H4 (cell line): ENCODE results near the gene VIL1. TPM values are rescaled to one million over a fixed set of nuclear protein-coding genes. Genes with fewer than 3 reads are reported as not detected.

ENCODE experiments used
- DNase-seq: peaks from one replicate; pipeline ENCODE4 v3.0.0-alpha.2; 2015; ENCODE audit warnings: low spot score
- total RNA-seq: library from RNA; depleted of rRNA; stranded (reverse); fragments of >200 nt; shearing (Covaris generic); gene quantifications from 2 replicates; pipeline ENCODE4 v1.2.3, GENCODE V29; 2014

Gene VIL1
- total RNA-seq, 1 experiment from 2014 or later = not detected

DNA sequence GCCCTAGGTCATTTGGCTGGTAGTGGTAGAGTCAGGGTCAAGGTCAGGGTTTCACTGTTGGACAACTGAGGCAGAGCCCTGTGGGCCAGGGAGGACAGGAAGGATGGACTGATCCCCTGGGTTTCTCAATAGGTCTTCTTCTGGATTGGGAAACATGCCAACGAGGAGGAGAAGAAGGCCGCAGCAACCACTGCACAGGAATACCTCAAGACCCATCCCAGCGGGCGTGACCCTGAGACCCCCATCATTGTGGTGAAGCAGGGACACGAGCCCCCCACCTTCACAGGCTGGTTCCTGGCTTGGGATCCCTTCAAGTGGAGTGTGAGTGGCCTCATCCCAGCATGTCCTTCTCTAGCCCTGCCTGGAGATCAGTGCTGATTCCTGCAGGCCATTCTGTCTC is 18.1 kb downstream of the VIL1 start:
- DNase-seq = no peak

DNA sequence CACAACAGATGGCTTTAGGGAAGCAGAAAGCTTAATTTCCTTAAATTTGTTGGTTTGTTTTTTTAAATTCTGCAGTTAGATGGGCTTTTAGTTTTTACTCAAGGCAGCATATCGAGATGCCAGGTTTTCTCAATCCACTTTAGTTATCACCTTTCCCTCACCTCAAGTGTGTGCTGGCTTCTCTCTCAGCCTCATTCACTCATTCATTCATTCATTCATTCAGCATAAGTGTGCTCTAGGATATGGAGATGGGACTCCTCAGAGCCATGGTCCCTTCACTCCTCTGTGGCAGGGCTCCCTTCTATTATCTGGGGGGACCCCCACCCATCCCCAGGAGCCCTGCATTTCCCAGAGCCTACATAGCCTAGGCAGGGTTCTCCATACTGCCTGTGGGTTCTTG is 19.0 kb downstream of the VIL1 start:
- DNase-seq = no peak

DNA sequence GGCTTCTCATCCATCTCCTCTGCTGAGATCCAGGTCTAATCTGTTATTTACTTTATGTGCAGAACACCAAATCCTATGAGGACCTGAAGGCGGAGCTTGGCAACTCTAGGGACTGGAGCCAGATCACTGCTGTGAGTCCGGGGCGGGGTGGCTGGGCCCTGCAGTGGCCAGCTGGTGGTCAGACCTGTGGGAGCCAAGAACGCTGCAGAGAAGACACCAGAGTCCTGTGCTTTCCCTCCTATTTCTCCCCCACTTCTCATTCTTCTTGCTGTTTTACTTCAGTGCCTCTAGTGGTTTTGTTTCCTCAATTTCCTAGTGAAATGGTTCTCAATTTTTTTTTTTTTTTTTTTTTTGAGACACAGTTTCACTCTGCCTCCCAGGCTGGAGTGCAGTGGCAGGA is 19.7 kb downstream of the VIL1 start:
- no peak for DNase-seq

DNA sequence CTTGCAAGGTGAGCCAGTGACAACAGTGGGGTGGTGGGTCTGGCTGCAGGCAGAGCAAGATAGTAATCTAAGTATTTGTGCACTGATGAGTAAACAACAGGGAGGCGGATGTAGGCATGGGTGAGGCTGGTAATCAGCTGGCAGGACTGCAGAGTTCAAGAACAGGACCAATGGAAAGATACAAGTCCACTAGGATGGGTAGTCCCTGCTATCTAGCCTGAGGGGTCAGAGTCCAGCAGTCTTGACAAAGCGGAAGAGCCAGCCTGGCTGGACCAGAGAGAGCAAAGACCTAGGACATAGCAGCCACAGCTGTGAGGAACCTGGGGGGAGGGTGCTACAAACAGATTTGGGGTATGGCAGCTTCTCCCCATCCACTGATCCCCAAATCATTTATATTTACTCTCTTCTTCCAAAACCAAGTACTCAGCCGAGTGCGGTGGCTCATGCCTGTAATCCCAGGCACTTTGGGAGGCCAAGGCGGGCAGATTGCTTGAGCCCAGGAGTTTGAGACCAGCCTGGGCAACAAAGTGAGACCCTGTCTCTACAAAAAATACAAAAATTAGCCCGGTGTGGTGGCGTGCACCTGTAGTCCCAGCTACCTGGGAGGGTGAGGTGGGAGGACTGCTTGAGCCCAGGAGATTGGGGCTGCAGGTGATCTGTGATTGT is 25.9 kb downstream of the VIL1 start:
- DNase-seq = no peak

DNA sequence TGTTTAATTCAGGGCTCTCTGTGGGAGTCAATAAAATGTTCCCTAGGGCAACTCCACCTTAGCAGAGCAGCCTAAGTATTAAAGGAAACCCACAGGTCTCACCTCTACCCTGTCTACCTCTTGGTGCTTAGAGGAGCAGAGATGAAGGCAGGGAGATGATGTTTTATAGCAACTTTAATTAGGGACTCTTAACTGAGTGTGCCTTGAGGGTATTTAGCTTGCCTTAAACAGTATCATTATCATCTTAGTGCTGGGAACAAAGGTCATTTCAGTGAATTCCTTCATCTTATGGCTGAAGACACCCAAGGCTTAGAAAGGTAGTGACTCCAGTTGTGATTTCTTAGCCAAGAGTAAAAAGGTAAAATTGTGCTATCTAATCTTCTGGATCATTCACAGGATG is 26.7 kb downstream of the VIL1 start:
- no peak for DNase-seq

DNA sequence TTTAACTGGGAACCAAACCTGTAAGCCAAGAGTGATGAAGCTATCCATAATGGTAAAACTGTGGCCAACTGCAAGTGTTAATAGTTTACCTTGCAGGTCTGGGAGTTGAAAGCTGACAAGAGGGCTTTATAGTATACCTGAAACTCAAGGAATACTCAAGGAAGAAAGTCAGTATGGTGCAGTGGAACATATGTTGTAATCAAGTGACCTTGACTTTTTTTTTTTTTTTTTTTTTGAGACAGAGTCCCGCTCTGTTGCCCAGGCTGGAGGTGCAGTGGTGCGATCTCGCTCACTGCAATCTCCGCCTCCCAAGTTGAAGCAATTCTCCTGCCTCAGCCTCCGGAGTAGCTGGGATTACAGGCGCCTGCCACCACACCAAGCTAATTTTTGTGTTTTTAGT is 27.6 kb downstream of the VIL1 start:
- DNase-seq = no peak

DNA sequence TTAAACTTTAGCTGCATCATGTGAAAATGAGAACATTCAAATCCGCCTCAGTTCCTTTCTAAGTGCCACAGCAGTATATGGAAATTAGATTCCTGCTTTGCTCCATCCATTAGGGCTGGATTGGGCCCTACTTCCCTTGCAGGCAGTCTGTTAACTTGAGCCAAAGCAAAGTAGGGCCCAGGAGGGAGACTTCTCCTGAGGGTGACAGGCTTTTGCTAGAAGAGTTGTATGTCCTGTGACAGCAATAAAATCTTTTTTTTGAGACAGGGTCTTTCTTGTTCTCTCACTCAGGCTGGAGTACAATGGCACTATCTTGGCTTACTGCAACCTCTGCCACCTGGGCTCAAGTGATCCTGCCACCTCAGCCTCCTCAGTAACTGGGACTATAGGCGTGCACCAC is 28.1 kb downstream of the VIL1 start:
- DNase-seq = no peak

DNA sequence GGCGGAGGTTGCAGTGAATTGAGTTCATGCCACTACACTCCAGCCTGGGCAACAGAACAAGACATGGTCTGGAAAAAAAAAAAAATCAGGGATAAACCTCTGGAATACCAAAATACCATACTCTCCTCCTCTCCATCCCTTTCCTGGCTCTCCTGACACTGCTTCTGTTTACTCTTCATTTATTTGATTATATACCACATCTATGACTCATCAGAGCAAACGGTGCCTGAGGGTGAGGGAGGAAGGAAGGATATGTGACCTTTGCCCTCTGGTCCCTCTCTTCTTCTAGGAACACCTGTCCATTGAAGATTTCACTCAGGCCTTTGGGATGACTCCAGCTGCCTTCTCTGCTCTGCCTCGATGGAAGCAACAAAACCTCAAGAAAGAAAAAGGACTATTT is 30.0 kb downstream of the VIL1 start:
- DNase-seq = peak; percentile 50

DNA sequence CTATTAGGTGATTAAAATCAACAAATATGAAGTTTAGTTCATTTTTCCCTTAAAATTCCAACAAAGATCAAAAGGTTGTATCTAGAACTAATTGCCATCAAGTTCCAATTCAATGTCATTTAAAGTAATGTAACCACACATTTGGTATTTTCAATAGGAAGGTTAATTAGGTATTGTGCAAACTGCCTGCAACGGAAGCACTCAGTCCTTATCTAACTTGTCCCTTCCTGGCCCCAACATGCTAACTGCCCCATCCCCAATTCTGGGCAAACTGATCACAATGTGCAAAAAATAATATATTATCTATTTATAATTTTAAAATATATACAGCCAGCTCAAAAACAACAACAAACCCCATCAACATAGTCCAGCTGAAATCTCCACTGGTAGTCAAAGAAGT is 33.2 kb downstream of the VIL1 start:
- no peak for DNase-seq

DNA sequence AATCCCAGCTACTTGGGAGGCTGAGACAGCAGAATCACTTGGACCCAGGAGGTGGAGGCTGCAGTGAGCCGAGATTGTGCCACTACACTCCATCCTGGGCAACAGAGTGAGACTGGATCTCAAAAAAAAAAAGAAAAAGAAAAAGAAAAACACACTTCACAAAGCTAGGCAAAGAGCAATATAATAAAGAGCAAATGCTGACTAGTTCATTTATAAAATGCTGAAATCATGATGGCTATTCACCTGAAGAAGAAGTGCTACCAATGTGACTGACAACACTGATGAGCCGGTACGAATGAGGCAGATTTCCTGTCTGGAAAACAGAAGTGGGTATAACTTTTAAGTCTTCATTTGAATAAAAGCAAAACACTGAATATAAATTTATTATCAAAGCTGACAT is 37.9 kb downstream of the VIL1 start:
- DNase-seq = no peak

DNA sequence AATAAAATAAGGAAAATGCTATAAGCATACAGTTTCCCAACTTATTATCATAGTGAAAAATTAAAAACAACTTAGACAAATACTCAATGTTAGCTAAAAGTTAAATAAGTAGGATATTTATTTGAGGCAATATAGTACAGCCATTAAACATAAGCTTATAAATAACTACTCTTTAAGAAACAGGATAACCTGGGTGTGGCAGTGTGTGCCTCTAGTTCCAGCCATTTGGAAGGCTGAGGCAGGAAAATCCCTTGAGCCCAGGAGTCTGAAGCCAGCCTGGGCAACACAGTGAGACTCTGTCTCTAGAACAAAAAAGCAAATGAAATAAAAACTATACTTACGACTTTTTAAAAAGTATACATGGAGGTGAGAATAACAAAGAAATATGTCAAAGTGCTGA is 39.7 kb downstream of the VIL1 start:
- no peak for DNase-seq

DNA sequence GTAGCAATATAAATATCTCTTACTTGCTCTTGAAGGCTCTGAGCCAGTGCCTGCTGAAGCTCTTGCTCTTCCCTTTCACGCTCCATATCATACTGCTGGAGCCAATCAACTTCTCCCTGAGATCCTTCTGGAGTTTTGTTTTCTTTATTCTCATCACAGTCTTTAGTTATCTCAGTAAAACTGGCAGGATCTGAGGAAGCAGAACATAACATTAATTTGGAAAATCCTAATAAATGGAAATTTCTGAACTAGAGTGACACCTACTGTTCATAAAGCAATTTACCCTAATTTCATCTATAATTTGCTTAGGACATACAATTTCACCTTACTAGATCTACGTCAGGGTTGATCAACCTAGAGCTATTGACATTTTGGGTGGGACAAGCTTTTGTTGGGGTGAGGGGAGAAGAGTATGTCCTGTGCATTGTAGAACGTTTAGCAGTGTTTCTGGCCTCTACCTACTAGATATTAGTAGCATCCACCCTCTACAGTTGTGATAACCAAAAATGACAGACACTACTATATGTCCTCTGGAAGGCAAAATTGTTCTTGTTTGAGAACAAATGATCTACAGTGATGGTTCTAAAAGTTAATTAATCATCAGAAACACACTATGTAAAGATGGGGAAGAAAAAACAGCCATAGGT is 47.2 kb downstream of the VIL1 start:
- DNase-seq = no peak

DNA sequence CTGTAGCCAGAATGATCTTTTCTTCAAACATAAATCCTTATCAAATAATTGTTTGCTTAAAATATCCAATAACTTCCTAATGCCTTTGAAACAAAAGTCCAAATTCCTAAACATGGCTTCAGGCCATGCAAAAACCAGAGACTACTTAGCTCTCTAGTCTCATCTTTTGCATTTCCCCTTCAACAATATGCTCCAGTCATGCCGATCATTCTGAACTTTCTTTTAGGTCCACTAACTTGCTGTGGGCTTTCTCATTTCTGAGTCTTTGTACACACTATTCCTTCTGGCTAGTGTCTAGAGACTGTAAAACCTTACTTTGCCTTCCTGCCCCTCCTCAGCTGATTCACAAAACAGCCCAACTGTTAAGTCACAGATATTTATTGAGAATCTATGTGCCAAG is 51.5 kb downstream of the VIL1 start:
- no peak for DNase-seq

DNA sequence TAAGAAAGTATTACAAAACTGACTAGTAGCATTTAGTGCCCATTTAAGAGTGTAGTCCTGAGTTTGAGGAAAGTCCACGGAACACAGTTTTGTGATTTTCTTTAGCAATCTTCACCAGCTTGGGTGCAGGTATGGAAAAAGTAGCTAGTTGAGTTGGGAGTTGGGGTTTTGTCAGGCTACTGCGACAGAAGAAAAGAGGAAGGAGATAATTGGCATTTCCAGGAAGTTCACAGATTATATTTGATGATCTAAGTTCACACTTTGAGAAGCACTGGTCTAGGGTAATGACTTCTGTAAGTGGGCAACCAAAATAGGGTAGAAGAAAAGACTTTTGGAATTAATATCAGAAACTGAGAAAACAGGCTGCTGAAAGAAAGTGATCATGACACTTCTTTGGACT is 52.1 kb downstream of the VIL1 start:
- DNase-seq = no peak

DNA sequence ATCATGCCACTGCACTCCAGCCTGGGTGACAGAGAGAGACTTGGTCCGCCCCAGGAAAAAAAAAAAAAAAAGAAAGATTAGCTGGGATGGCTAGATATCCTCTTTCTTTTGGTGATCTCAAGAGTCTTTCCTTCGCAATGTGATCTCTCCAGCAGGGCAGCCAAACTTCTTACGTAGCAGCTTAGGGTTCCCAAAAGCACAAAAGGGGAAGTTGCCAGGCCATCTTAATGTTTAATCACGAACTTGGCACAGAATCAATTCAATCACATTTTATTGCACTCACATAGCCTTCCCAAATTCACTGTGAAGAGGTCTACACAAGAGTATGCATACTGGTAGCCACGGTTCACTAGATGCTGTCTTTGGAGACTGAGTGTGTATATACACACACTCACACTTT is 53.1 kb downstream of the VIL1 start:
- no peak for DNase-seq

DNA sequence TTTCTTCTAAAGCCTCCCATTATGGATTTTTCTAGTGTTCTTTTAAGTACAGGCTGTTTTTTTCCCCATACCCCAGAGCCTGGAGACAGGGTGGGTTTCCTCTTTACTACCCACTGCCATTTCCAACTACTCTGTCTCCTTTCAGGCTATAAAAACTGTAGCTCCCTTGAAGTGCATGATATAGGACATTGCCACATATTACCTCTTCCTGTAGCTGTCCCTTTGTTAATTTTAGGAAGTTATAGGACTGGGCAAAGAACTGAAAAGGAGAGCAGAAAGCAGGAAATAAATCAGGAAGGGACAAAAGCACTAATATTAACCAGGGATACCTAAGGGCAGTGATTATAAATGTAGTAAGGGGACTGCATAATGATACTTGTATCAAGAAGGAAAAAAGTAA is 54.1 kb downstream of the VIL1 start:
- no peak for DNase-seq

DNA sequence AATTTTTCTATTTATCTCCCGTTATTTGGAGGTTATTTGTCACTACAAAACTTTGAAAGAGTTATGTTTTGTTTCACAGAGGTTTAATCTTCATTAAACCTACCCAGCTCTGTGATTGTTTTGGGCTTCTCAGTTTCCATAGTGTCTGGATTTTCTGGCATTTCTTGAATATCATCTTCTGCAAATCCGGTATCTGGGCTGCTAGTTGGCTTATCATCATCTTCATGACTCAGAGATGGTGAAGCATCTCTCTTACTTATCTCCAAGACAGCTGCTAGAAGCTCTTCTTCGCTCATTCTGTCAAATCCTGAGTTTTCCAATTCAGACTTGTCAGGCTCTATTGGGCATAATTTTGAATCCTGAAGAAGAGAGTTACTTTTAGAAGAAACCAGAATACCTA is 55.6 kb downstream of the VIL1 start:
- DNase-seq = no peak

DNA sequence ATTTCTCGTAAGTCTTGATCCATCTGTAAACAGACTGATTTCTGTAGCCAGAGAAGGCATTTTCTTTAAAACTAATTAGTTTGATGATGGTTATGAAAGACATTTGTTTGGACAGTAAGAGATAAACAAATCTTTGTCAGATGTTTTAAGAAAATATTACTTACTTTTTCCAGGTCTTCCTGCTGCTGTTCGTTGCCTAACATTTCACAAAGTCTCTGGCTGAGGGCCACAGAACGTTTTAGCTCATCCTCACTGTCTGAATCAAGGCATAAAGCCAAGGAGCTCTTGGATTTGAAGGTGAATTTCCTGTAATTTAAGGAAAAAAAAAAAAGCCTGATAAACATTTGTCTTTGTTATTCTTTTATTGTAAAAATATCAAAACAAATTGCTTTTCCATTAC is 57.8 kb downstream of the VIL1 start:
- DNase-seq = no peak

DNA sequence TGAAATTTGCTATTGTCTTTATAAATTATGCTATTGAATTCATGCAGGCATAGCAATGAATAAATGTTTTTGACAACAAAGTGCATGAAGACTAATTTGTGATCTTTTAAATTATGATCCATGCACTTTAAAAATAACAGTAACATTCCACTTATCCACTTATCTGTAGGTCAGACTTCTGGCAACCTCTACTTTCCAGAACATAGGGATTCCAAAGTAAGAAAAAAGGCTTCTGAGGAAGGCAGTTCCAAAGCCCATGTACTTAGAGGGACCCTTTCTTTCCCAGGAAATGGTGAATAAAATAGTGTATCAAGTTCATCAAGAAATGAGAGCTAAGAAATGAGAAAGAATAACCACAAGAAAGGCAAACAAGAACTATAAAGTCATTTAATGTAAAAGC is 58.3 kb downstream of the VIL1 start:
- no peak for DNase-seq

DNA sequence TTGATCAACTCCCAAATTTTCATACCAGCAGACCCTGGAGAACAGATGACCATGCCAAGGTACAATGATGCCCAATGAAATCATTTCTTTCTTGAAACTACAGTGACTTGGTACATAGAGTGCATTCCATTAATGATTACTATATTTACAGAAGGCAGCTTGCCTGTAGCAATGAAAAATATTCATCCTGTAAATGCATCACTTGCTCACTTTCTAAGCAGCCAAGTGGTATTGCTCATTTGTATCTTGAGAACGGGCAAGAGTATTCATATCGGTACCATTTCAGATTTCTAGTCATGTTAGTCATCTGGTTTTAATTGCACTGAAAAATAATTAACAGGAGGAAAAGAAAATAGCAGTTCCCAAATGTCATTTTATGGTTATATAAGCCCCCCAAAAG is 59.6 kb downstream of the VIL1 start:
- no peak for DNase-seq

DNA sequence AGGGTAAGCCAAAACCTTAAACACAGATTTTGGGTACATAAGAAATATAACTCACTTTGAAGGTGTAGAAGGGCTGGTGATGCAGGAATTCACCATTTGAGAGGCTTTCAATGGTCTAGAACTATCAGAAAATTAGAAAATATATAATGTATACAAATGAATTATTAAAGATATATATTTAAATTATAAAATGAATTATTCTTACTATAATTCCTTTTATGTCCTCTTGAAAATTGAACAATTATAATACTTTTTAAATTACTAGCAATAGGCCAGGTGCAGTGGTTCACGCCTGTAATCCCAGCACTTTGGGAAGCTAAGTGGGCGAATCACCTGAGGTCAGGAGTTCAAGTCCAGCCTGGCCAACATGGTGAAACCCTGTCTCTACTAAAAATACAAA is 60.7 kb downstream of the VIL1 start:
- DNase-seq = no peak

DNA sequence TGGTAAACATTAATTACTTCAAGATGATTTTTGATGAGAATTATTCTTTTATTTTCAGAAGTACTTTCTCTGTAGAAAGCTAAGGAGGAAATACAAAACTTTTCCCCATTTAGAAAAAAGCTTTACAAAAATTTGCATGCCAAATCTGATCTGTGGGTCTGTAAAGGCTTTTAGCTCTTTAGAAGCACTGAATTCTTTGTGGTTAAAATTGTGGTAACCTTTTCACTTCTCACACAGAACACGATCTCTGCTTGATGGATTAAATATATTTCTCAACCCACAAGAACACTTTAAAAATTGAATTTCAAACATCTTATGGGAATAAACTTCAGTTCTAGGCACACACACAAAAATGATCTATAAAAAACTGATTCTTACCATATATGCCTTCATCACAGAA is 63.7 kb downstream of the VIL1 start:
- no peak for DNase-seq

DNA sequence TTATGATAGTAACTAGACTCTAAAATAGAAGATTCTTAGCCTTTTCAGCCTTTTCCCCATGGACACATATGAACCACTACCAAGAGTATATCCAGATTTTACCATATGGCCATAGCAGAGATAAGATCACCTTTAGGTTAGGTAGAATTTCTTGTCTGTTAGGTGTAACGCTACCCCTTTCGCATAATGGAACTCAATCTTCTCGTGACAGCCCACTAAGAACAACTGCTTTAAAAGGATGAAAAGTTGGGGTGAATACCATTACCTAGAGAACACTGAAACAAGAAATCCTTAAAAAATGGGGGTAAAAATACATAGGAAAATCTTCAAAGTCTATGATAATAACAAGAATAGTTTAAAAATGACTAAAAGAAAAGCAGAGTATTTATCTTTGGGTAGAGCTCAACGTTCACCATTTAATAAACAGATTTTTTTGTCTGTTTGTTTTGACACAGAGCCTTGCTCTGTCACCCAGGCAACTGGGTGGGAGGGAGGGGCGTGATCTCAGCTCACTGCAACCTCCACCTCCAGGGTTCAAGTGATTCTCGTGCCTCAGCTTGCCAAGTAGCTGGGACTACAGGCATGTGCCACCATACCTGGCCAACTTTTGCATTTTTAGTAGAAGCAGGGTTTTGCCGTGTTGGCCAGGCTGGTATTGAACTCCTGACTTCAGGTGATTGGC is 67.2 kb downstream of the VIL1 start:
- DNase-seq = no peak
